ENCODE results near the gene BRCA1. TPM values are rescaled to one million over a fixed set of nuclear protein-coding genes. Genes with fewer than 3 reads are reported as not detected.

BRCA1 gene
- total RNA-seq, 1 experiment from 2014 or later = 50.8 TPM

DNA sequence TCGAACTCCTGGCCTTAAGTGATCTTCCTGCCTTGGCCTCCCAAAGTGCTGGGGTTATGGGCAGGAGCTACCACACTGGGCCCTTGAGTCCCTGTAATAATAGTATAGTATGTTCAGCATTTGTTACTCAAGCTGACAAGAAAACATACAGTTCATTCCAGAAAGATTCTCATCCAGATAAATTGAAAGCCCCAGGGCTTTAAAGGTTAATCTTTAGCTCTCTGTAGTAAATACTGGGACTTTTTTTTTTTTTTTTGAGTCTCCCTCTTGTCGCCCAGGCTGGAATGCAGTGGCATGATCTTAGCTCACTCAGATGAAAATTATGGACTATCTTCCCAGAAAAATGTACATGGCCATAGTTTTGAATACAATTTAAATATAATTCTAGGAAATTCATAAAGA, 11.0 kb downstream of the BRCA1 start:
- H3K4me3 ChIP-seq (ENCODE audit: low read depth, low read length) = no peak overlapping the region
- TSS peak; percentile 3 for BruUV-seq (replicated peaks)
- H3K36me3 Mint-ChIP-seq (ENCODE audit: insufficient read depth, unreplicated experiment) = peaks cover 33% of the 10 kb centered on the region
- no peaks in the 10 kb centered on the region for H3K36me3 ChIP-seq (ENCODE audit: control insufficient read depth, insufficient read depth, low read length)
- CTCF ChIA-PET = interaction anchor here (0.6 to 2.0 kb wide), 8 partner anchors 11 to 1078 kb away, joined by 3 to 20 read pairs (median 4); partner anchors contain the start of genes BRCA1 and IFI35
- H3K4me1 Mint-ChIP-seq (ENCODE audit: low read depth, unreplicated experiment) = peaks cover 25% of the 10 kb centered on the region
- H3K27me3 ChIP-seq (replicated peaks; ENCODE audit: control insufficient read depth, insufficient read depth, low read length) = no peaks in the 10 kb centered on the region
- peaks cover 26% of the 10 kb centered on the region for H3K4me1 ChIP-seq
- H3K27ac Mint-ChIP-seq (ENCODE audit: unreplicated experiment) = peak overlapping the region; percentile 69
- no peaks in the 10 kb centered on the region for H3K9me3 ChIP-seq
- H3K9me3 Mint-ChIP-seq (ENCODE audit: unreplicated experiment) = no peaks in the 10 kb centered on the region
- TF ChIP-seq, protein P1, sequence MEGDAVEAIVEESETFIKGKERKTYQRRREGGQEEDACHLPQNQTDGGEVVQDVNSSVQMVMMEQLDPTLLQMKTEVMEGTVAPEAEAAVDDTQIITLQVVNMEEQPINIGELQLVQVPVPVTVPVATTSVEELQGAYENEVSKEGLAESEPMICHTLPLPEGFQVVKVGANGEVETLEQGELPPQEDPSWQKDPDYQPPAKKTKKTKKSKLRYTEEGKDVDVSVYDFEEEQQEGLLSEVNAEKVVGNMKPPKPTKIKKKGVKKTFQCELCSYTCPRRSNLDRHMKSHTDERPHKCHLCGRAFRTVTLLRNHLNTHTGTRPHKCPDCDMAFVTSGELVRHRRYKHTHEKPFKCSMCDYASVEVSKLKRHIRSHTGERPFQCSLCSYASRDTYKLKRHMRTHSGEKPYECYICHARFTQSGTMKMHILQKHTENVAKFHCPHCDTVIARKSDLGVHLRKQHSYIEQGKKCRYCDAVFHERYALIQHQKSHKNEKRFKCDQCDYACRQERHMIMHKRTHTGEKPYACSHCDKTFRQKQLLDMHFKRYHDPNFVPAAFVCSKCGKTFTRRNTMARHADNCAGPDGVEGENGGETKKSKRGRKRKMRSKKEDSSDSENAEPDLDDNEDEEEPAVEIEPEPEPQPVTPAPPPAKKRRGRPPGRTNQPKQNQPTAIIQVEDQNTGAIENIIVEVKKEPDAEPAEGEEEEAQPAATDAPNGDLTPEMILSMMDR (IDR thresholded peaks at IDR 0.05; ENCODE audit: insufficient read depth in 1 of 2, low read depth in 1 of 2, low read length in 1 of 2, severe bottlenecking in 1 of 2, unreplicated experiment in 1 of 2) = no peak
- H3K27me3 Mint-ChIP-seq (ENCODE audit: insufficient read depth, unreplicated experiment) = no peaks in the 10 kb centered on the region
- peak; percentile 69 to 77 for DNase-seq
- intact Hi-C loops (cut with micrococcal nuclease; ENCODE audit: unreplicated experiment) = loop anchor here (1.0 kb wide), 1 partner anchor 11 kb away; the partner anchor contains the start of gene BRCA1
- POLR2A ChIA-PET = interaction anchor here (0.5 to 1.3 kb wide), 14 partner anchors 11 to 536 kb away, joined by 3 to 23 read pairs (median 4); partner anchors contain the start of genes BECN1, BRCA1, NBR1 and RPL27
- H3K4me3 Mint-ChIP-seq (ENCODE audit: unreplicated experiment) = no peak overlapping the region

DNA sequence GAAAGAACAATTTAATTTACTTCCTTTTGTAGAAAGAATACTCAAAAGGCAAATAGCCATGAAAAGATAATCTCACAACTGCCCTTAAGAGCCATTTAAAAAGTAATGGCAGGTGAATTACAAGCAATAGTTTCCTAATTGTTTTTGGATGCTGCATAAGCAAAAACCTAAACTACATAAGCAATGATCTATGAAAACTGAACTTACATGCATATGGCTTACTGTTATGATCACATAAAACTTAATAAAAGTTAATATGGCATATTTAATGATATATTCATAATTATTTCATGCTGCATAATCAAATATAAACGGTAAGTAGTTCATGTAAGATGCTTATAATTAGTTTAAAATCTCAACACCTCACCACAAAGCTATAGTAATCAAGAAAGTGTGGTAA, 18.6 kb downstream of the BRCA1 start:
- CTCF ChIA-PET = no interaction called here
- H3K9me3 Mint-ChIP-seq (ENCODE audit: unreplicated experiment) = no peaks in the 10 kb centered on the region
- H3K4me3 ChIP-seq (ENCODE audit: low read depth, low read length) = no peak overlapping the region
- no peak overlapping the region for H3K4me3 Mint-ChIP-seq (ENCODE audit: unreplicated experiment)
- intact Hi-C loops (cut with micrococcal nuclease; ENCODE audit: unreplicated experiment) = no loop called here
- no TSS peak for BruUV-seq (replicated peaks)
- POLR2A ChIA-PET = no interaction called here
- no peak for DNase-seq
- peaks cover 50% of the 10 kb centered on the region for H3K36me3 Mint-ChIP-seq (ENCODE audit: insufficient read depth, unreplicated experiment)
- TF ChIP-seq, protein P1 (IDR thresholded peaks at IDR 0.05; ENCODE audit: insufficient read depth in 1 of 2, low read depth in 1 of 2, low read length in 1 of 2, severe bottlenecking in 1 of 2, unreplicated experiment in 1 of 2) = no peak
- H3K9me3 ChIP-seq = no peaks in the 10 kb centered on the region
- H3K4me1 Mint-ChIP-seq (ENCODE audit: low read depth, unreplicated experiment) = no peaks in the 10 kb centered on the region
- H3K27me3 ChIP-seq (replicated peaks; ENCODE audit: control insufficient read depth, insufficient read depth, low read length) = no peaks in the 10 kb centered on the region
- no peaks in the 10 kb centered on the region for H3K27me3 Mint-ChIP-seq (ENCODE audit: insufficient read depth, unreplicated experiment)
- H3K4me1 ChIP-seq = no peaks in the 10 kb centered on the region
- H3K36me3 ChIP-seq (ENCODE audit: control insufficient read depth, insufficient read depth, low read length) = peaks cover 1% of the 10 kb centered on the region
- no peak overlapping the region for H3K27ac Mint-ChIP-seq (ENCODE audit: unreplicated experiment)

DNA sequence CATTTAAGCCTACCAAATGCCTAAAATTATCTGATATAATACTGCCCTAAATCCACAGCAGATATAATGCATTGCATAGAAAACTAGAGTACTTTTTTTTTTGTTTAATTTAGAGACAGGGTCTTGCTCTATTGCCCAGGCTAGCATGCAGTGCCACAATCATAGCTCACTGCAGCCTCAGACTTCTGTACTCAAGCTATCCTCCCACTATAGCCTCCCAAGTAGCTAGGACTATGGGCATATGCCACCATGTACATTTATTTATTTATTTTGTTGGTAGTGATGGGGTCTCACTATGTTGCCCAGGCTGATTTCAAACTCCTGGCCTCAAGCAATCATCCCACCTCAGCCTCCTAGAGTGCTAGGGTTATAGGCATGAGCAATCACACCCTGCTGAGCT, 20.0 kb downstream of the BRCA1 start:
- Mint-ChIP-seq H3K4me1 (ENCODE audit: low read depth, unreplicated experiment) (no peaks in the 10 kb centered on the region), H3K27ac (ENCODE audit: unreplicated experiment) (no peak overlapping the region), H3K9me3 (ENCODE audit: unreplicated experiment) (no peaks in the 10 kb centered on the region), H3K27me3 (ENCODE audit: insufficient read depth, unreplicated experiment) (no peaks in the 10 kb centered on the region), H3K36me3 (ENCODE audit: insufficient read depth, unreplicated experiment) (peaks cover 44% of the 10 kb centered on the region), H3K4me3 (ENCODE audit: unreplicated experiment) (no peak overlapping the region)
- Histone ChIP-seq H3K27me3 (replicated peaks; ENCODE audit: control insufficient read depth, insufficient read depth, low read length) (no peaks in the 10 kb centered on the region), H3K4me1 (no peaks in the 10 kb centered on the region), H3K36me3 (ENCODE audit: control insufficient read depth, insufficient read depth, low read length) (peaks cover 1% of the 10 kb centered on the region), H3K4me3 (ENCODE audit: low read depth, low read length) (no peak overlapping the region), H3K9me3 (no peaks in the 10 kb centered on the region)
- TF ChIP-seq, protein P1 (IDR thresholded peaks at IDR 0.05; ENCODE audit: insufficient read depth in 1 of 2, low read depth in 1 of 2, low read length in 1 of 2, severe bottlenecking in 1 of 2, unreplicated experiment in 1 of 2) = no peak
- BruUV-seq (replicated peaks) = no TSS peak
- no peak for DNase-seq
- ChIA-PET CTCF (interaction anchor here (0.6 kb wide), 1 partner anchor 264 kb away, joined by 3 read pairs; no protein-coding TSS in a partner anchor), POLR2A (no interaction called here)
- intact Hi-C loops (cut with micrococcal nuclease; ENCODE audit: unreplicated experiment) = no loop called here

Measured in Caco-2 (cell line).